HEK293 (cell line): ENCODE data around the gene BCAS3.

Experiments used
- CTCF ChIA-PET: fragments of 350-600 bp; formaldehyde crosslinking; extraction: SDS; loops from one replicate; lab custom pipeline; 2021; ENCODE audit warnings: antibody characterized with exemption; lab: Yijun Ruan, JAX
- POLR2A ChIA-PET: fragments of 300-600 bp; formaldehyde crosslinking; extraction: SDS; loops from one replicate; lab custom pipeline; 2020; ENCODE audit warnings: antibody characterized with exemption, inconsistent platforms; lab: Yijun Ruan, JAX
- H3K27ac ChIP-seq: fragments of 200-500 bp; sonication (Bioruptor generic); 2 replicates; pipeline ENCODE4 v1.5.1; 2014; ENCODE audit warnings: low read depth, low read length, control low read depth, inconsistent platforms; ENCODE audit errors: extremely low read depth
- H3K36me3 ChIP-seq, 2 experiments: fragments of 200-500 bp in 1 of 2; sonication (Bioruptor generic) in 1 of 2; 1 replicate in 1 of 2; 2 replicates in 1 of 2; pipeline ENCODE4 v1.5.1; 2014 to 2017; ENCODE audit warnings: inconsistent platforms in 2 of 2, low read length in 2 of 2; ENCODE audit not compliant: control insufficient read depth in 2 of 2, insufficient read depth in 1 of 2
- H3K4me1 ChIP-seq: fragments of 200-500 bp; sonication (Bioruptor generic); 2 replicates; pipeline ENCODE4 v1.5.1; 2014; ENCODE audit warnings: mild to moderate bottlenecking, low read length, inconsistent platforms; ENCODE audit not compliant: control insufficient read depth, insufficient read depth
- H3K4me3 ChIP-seq: 2 replicates; pipeline ENCODE4 v1.5.1; 2011; ENCODE audit warnings: low read depth, mild to moderate bottlenecking, control low read depth, low read length, moderate library complexity
- H3K9me3 ChIP-seq: fragments of 200-500 bp; sonication (Bioruptor generic); 2 replicates; pipeline ENCODE4 v1.5.1; 2014; ENCODE audit warnings: low read depth, low read length, inconsistent platforms; ENCODE audit not compliant: control insufficient read depth, insufficient read depth
- BCL11A ChIP-seq: fragments of 450-650 bp; formaldehyde crosslinking; IDR thresholded peaks from 2 replicates; pipeline ENCODE4 v1.5.1; 2016; ENCODE audit warnings: low read depth, missing biosample characterization, missing genetic modification characterization
- BCL11B ChIP-seq: fragments of 450-650 bp; formaldehyde crosslinking; IDR thresholded peaks from 2 replicates; pipeline ENCODE4 v1.5.1; 2016; ENCODE audit warnings: low read depth, missing biosample characterization, missing genetic modification characterization
- GLI2 ChIP-seq: fragments of 450-650 bp; formaldehyde crosslinking; IDR thresholded peaks from 2 replicates; pipeline ENCODE4; 2017; ENCODE audit warnings: missing biosample characterization, missing genetic modification characterization, low read depth, borderline replicate concordance
- KLF16 ChIP-seq: fragments of 450-650 bp; formaldehyde crosslinking; IDR thresholded peaks from 2 replicates; pipeline ENCODE4 v1.5.1; 2017; ENCODE audit warnings: missing biosample characterization, missing genetic modification characterization
- REPIN1 ChIP-seq: fragments of 450-650 bp; formaldehyde crosslinking; IDR thresholded peaks from 2 replicates; pipeline ENCODE4 v1.5.1; 2017; ENCODE audit warnings: missing biosample characterization, missing genetic modification characterization, low read depth
- SALL2 ChIP-seq: fragments of 450-650 bp; formaldehyde crosslinking; IDR thresholded peaks from 2 replicates; pipeline ENCODE4 v1.5.0; 2017; ENCODE audit warnings: missing biosample characterization, mild to moderate bottlenecking, missing genetic modification characterization, borderline replicate concordance
- SETDB1 ChIP-seq: IDR thresholded peaks from one replicate; pipeline ENCODE4 v1.6.1; 2017; ENCODE audit warnings: mild to moderate bottlenecking, low read length, moderate library complexity, mixed read lengths; ENCODE audit not compliant: insufficient read length
- YY2 ChIP-seq: fragments of 450-650 bp; formaldehyde crosslinking; IDR thresholded peaks from 2 replicates; pipeline ENCODE4 v1.5.1; 2016; ENCODE audit warnings: missing biosample characterization, missing genetic modification characterization
- ZBTB21 ChIP-seq: fragments of 450-650 bp; formaldehyde crosslinking; IDR thresholded peaks from 2 replicates; pipeline ENCODE4 v1.5.1; 2017; ENCODE audit warnings: missing biosample characterization, missing genetic modification characterization
- ZFP37 ChIP-seq: fragments of 450-650 bp; formaldehyde crosslinking; IDR thresholded peaks from 2 replicates; pipeline ENCODE4 v1.5.1; 2016; ENCODE audit warnings: missing biosample characterization, missing genetic modification characterization
- ZNF121 ChIP-seq: fragments of 450-650 bp; formaldehyde crosslinking; IDR thresholded peaks from 2 replicates; pipeline ENCODE4 v1.5.1; 2016; ENCODE audit warnings: missing biosample characterization, missing genetic modification characterization
- ZNF138 ChIP-seq: fragments of 450-650 bp; formaldehyde crosslinking; IDR thresholded peaks from 2 replicates; pipeline ENCODE4 v1.5.1; 2016; ENCODE audit warnings: missing biosample characterization, missing genetic modification characterization, borderline replicate concordance
- ZNF148 ChIP-seq: fragments of 450-650 bp; formaldehyde crosslinking; IDR thresholded peaks from 2 replicates; pipeline ENCODE4 v1.5.0; 2017; ENCODE audit warnings: missing biosample characterization, missing genetic modification characterization, borderline replicate concordance
- ZNF157 ChIP-seq: fragments of 450-650 bp; formaldehyde crosslinking; IDR thresholded peaks from 2 replicates; pipeline ENCODE4 v1.5.1; 2016; ENCODE audit warnings: missing biosample characterization, missing genetic modification characterization
- ZNF221 ChIP-seq: fragments of 450-650 bp; formaldehyde crosslinking; IDR thresholded peaks from 2 replicates; pipeline ENCODE4 v1.5.1; 2017; ENCODE audit warnings: missing biosample characterization, missing genetic modification characterization, borderline replicate concordance
- ZNF223 ChIP-seq: fragments of 450-650 bp; formaldehyde crosslinking; IDR thresholded peaks from 2 replicates; pipeline ENCODE4 v1.5.1; 2016; ENCODE audit warnings: missing biosample characterization, missing genetic modification characterization
- ZNF24 ChIP-seq: fragments of 450-650 bp; formaldehyde crosslinking; IDR thresholded peaks from 2 replicates; pipeline ENCODE4 v1.5.1; 2016; ENCODE audit warnings: missing biosample characterization, missing genetic modification characterization
- ZNF341 ChIP-seq: fragments of 450-650 bp; formaldehyde crosslinking; IDR thresholded peaks from 2 replicates; pipeline ENCODE4; 2016; ENCODE audit warnings: low read depth, missing biosample characterization, missing genetic modification characterization
- ZNF394 ChIP-seq: fragments of 450-650 bp; formaldehyde crosslinking; IDR thresholded peaks from 2 replicates; pipeline ENCODE4 v1.5.1; 2016; ENCODE audit warnings: missing biosample characterization, missing genetic modification characterization, mild to moderate bottlenecking, moderate library complexity, borderline replicate concordance
- ZNF585B ChIP-seq: fragments of 450-650 bp; formaldehyde crosslinking; IDR thresholded peaks from 2 replicates; pipeline ENCODE4 v1.5.1; 2016; ENCODE audit warnings: missing biosample characterization, missing genetic modification characterization
- ZNF621 ChIP-seq: fragments of 450-650 bp; formaldehyde crosslinking; IDR thresholded peaks from 2 replicates; pipeline ENCODE4 v1.5.1; 2017; ENCODE audit warnings: missing biosample characterization, missing genetic modification characterization
- ZNF645 ChIP-seq: fragments of 450-650 bp; formaldehyde crosslinking; IDR thresholded peaks from 2 replicates; pipeline ENCODE4; 2016; ENCODE audit warnings: missing biosample characterization, missing genetic modification characterization
- ZNF654 ChIP-seq: fragments of 450-650 bp; formaldehyde crosslinking; IDR thresholded peaks from 2 replicates; pipeline ENCODE4 v1.5.1; 2016; ENCODE audit warnings: low read depth, missing biosample characterization, missing genetic modification characterization
- ZNF768 ChIP-seq: fragments of 450-650 bp; formaldehyde crosslinking; IDR thresholded peaks from 2 replicates; pipeline ENCODE4 v1.5.1; 2018; ENCODE audit warnings: missing biosample characterization, mild to moderate bottlenecking, missing genetic modification characterization
- ZSCAN16 ChIP-seq: fragments of 450-650 bp; formaldehyde crosslinking; IDR thresholded peaks from 2 replicates; pipeline ENCODE4 v1.5.1; 2016; ENCODE audit warnings: missing biosample characterization, missing genetic modification characterization
- TF ChIP-seq, protein P1 (sequence below): IDR thresholded peaks from 2 replicates; pipeline ENCODE4 v1.6.1; 2011; ENCODE audit warnings: mild to moderate bottlenecking, low read depth, low read length, borderline replicate concordance
- TF ChIP-seq, protein P2 (sequence below): fragments of 450-650 bp; formaldehyde crosslinking; IDR thresholded peaks from 2 replicates; pipeline ENCODE4 v1.5.1; 2016; ENCODE audit warnings: missing biosample characterization, missing genetic modification characterization, borderline replicate concordance

BCAS3 gene

DNA sequence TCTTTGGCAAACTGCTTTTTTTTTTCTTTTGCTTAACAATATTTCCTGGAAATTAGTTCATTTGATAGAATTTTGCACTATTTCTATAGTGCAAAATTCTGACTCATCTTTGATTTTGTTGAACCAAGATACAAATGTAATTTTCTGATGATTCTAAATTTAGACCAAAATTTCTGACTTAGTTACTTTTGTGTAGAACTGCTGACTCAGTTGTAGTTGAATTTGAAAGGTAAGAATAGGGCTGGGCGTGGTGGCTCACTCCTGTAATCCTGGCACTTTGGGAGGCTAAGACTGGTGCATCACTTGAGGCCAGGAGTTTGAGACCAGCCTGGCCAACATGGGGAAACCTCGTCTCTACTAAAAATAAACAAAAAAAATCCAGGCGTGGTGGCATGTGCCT is 223.0 kb downstream of the BCAS3 start:
- no peak overlapping the region for H3K27ac ChIP-seq
- peaks cover 3% of the 10 kb centered on the region in 2 experiments; a peak in 2 of 3 replicates for H3K36me3 ChIP-seq
- no peak overlapping the region for H3K4me3 ChIP-seq
- CTCF ChIA-PET = interaction anchor here (0.6 to 2.3 kb wide), 2 partner anchors 7 to 180 kb away, joined by 3 to 8 read pairs; no protein-coding TSS in a partner anchor
- POLR2A ChIA-PET = no interaction called here
- H3K4me1 ChIP-seq = peaks cover 4% of the 10 kb centered on the region; the same call in 1 of the 2 replicates
- H3K9me3 ChIP-seq = no peaks in the 10 kb centered on the region
- TF ChIP-seq ZNF645 = no peak
- TF ChIP-seq SALL2 (tag by site-specific recombination) = no peak
- TF ChIP-seq ZNF24 = no peak
- no peak for TF ChIP-seq ZNF621 (tag by site-specific recombination)
- no peak for TF ChIP-seq ZNF121 (tag by site-specific recombination)
- no peak for TF ChIP-seq ZNF138 (tag by site-specific recombination)
- TF ChIP-seq SETDB1 = no peak
- TF ChIP-seq BCL11B (tag by site-specific recombination) = no peak
- TF ChIP-seq ZNF221 = no peak
- TF ChIP-seq, protein P1, sequence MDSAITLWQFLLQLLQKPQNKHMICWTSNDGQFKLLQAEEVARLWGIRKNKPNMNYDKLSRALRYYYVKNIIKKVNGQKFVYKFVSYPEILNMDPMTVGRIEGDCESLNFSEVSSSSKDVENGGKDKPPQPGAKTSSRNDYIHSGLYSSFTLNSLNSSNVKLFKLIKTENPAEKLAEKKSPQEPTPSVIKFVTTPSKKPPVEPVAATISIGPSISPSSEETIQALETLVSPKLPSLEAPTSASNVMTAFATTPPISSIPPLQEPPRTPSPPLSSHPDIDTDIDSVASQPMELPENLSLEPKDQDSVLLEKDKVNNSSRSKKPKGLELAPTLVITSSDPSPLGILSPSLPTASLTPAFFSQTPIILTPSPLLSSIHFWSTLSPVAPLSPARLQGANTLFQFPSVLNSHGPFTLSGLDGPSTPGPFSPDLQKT = no peak
- no peak for TF ChIP-seq ZFP37
- no peak for TF ChIP-seq ZNF394 (tag by site-specific recombination)
- no peak for TF ChIP-seq ZNF157 (tag by site-specific recombination)
- no peak for TF ChIP-seq ZNF585B (tag by site-specific recombination)
- TF ChIP-seq KLF16 = no peak
- TF ChIP-seq ZNF341 (tag by site-specific recombination) = no peak

DNA sequence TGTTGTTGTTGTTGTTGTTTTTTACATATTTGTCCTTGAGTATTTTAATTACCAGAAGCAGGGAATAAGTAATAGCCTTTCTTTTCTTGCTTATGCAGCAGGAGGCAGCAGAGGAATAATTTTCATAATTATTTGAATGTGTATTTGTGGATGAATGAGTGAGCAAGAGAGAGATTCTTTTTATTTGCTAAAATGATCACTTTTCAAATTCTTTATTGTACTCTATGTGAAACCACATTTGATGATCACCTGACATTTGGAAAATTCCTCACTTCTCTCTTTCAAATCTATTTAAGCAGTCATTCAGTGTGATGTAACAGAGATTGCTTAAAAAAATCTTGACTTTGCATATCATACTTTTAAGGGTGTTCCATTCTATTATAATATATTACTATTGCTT is 223.6 kb downstream of the BCAS3 start:
- Histone ChIP-seq H3K36me3 (peaks cover 3% of the 10 kb centered on the region in 2 experiments; a peak in 2 of 3 replicates), H3K27ac (no peak overlapping the region), H3K9me3 (no peaks in the 10 kb centered on the region), H3K4me1 (peaks cover 4% of the 10 kb centered on the region; the same call in 1 of the 2 replicates), H3K4me3 (no peak overlapping the region)
- CTCF ChIA-PET = interaction anchor here (2.3 kb wide), 1 partner anchor 181 kb away, joined by 8 read pairs; no protein-coding TSS in a partner anchor
- POLR2A ChIA-PET = no interaction called here
- no peak for TF ChIP-seq BCL11A (tag by site-specific recombination)
- TF ChIP-seq, protein P2, sequence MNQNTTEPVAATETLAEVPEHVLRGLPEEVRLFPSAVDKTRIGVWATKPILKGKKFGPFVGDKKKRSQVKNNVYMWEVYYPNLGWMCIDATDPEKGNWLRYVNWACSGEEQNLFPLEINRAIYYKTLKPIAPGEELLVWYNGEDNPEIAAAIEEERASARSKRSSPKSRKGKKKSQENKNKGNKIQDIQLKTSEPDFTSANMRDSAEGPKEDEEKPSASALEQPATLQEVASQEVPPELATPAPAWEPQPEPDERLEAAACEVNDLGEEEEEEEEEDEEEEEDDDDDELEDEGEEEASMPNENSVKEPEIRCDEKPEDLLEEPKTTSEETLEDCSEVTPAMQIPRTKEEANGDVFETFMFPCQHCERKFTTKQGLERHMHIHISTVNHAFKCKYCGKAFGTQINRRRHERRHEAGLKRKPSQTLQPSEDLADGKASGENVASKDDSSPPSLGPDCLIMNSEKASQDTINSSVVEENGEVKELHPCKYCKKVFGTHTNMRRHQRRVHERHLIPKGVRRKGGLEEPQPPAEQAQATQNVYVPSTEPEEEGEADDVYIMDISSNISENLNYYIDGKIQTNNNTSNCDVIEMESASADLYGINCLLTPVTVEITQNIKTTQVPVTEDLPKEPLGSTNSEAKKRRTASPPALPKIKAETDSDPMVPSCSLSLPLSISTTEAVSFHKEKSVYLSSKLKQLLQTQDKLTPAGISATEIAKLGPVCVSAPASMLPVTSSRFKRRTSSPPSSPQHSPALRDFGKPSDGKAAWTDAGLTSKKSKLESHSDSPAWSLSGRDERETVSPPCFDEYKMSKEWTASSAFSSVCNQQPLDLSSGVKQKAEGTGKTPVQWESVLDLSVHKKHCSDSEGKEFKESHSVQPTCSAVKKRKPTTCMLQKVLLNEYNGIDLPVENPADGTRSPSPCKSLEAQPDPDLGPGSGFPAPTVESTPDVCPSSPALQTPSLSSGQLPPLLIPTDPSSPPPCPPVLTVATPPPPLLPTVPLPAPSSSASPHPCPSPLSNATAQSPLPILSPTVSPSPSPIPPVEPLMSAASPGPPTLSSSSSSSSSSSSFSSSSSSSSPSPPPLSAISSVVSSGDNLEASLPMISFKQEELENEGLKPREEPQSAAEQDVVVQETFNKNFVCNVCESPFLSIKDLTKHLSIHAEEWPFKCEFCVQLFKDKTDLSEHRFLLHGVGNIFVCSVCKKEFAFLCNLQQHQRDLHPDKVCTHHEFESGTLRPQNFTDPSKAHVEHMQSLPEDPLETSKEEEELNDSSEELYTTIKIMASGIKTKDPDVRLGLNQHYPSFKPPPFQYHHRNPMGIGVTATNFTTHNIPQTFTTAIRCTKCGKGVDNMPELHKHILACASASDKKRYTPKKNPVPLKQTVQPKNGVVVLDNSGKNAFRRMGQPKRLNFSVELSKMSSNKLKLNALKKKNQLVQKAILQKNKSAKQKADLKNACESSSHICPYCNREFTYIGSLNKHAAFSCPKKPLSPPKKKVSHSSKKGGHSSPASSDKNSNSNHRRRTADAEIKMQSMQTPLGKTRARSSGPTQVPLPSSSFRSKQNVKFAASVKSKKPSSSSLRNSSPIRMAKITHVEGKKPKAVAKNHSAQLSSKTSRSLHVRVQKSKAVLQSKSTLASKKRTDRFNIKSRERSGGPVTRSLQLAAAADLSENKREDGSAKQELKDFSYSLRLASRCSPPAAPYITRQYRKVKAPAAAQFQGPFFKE (tag by site-specific recombination) = no peak
- no peak for TF ChIP-seq YY2 (tag by site-specific recombination)
- TF ChIP-seq ZNF223 (tag by site-specific recombination) = no peak
- TF ChIP-seq ZNF148 (tag by site-specific recombination) = no peak
- TF ChIP-seq ZNF654 (tag by site-specific recombination) = no peak
- TF ChIP-seq REPIN1 (tag by site-specific recombination) = no peak
- no peak for TF ChIP-seq ZSCAN16 (tag by site-specific recombination)
- no peak for TF ChIP-seq GLI2 (tag by site-specific recombination)
- TF ChIP-seq ZNF768 (tag by site-specific recombination) = no peak
- no peak for TF ChIP-seq ZNF221
- TF ChIP-seq ZBTB21 (tag by site-specific recombination) = no peak
